HCT116 (cell line): ENCODE measurements around the gene GET3. TPM values are rescaled to one million over a fixed set of nuclear protein-coding genes. Genes with fewer than 3 reads are reported as not detected.

Source experiments
- ATAC-seq: fragments of 200-7000 bp; cut with Tn5 transposase; 2 replicates; pipeline ENCODE4 v1.9.1; 2020; ENCODE audit warnings: mild to moderate bottlenecking, moderate library complexity
- BruUV-seq: library from RNA; stranded (reverse); fragments of 400-500 nt; replicated peaks from 2 replicates; lab custom pipeline; 2021; lab: Mats Ljungman, UMichigan
- CTCF ChIA-PET: fragments of 300-600 bp; sonication (Branson Sonifier 250); formaldehyde crosslinking; loops from one replicate; lab custom pipeline; 2021; ENCODE audit warnings: antibody characterized with exemption; lab: Charles Lee
- POLR2A ChIA-PET: fragments of 300-600, 350-600 bp; sonication (Branson Sonifier 250); formaldehyde crosslinking; loops from one replicate; lab custom pipeline; 2021; ENCODE audit warnings: antibody characterized with exemption; lab: Charles Lee
- RAD21 ChIA-PET, 2 experiments: fragments of 300-600 bp; sonication (Branson Sonifier 250); formaldehyde crosslinking; loops; one replicate each; lab custom pipeline; 2023; ENCODE audit warnings: low total read pairs in 2 of 2; ENCODE audit not compliant: uncharacterized antibody in 2 of 2, unreplicated experiment in 2 of 2, low non-redundant PET in 1 of 2; lab: Charles Lee
- DNase-seq: peaks from one replicate; pipeline ENCODE4 v3.0.0-alpha.2; 2010; ENCODE audit warnings: low read depth, low spot score
- H2AFZ ChIP-seq: fragments of 200-600 bp; shearing (Covaris generic), sonication (generic); 2 replicates; pipeline ENCODE4 v1.6.1; 2017; ENCODE audit warnings: low read depth, mixed run types, mixed read lengths, antibody characterized with exemption, low read length; ENCODE audit not compliant: poor library complexity, severe bottlenecking
- H3K27ac ChIP-seq: 2 replicates; pipeline ENCODE4 v1.5.1; 2012; ENCODE audit warnings: low read depth, low read length
- H3K27me3 ChIP-seq: fragments of 200-600 bp; sonication (generic); 2 replicates; pipeline ENCODE4 v1.6.1; 2016; ENCODE audit warnings: mixed run types, low read length, mixed read lengths; ENCODE audit not compliant: insufficient read depth
- H3K36me3 ChIP-seq, 2 experiments: fragments of 200-500 bp in 1 of 2; fragments of 200-600 bp in 1 of 2; sonication (Bioruptor generic) in 1 of 2; sonication (generic) in 1 of 2; 2 replicates each; pipeline versions ENCODE4 v1.5.1 to v1.6.1; 2014 to 2016; ENCODE audit warnings: low read length in 2 of 2, inconsistent platforms in 1 of 2, mixed read lengths in 1 of 2, mixed run types in 1 of 2; ENCODE audit not compliant: insufficient read depth in 2 of 2, control insufficient read depth in 1 of 2
- H3K4me1 ChIP-seq, 2 experiments: fragments of 200-600 bp in 1 of 2; sonication (generic) in 1 of 2; 2 replicates each; pipeline versions ENCODE4 v1.5.1 to v1.6.1; 2012 to 2017; ENCODE audit warnings: low read length in 2 of 2, inconsistent platforms in 1 of 2, mild to moderate bottlenecking in 1 of 2, mixed read lengths in 1 of 2, mixed run types in 1 of 2, moderate library complexity in 1 of 2; ENCODE audit not compliant: insufficient read depth in 2 of 2, control insufficient read depth in 1 of 2
- H3K4me2 ChIP-seq: fragments of 200-600 bp; sonication (generic); 2 replicates; pipeline ENCODE4 v1.6.1; 2017; ENCODE audit warnings: mixed run types, low read length, mixed read lengths
- H3K4me3 ChIP-seq, 2 experiments: fragments of 200-600 bp in 1 of 2; sonication (generic) in 1 of 2; replicated peaks in 1 of 2; 2 replicates each; pipeline ENCODE4 v1.5.1; 2011 to 2016; ENCODE audit warnings: low read length in 2 of 2, control low read depth in 1 of 2, low read depth in 1 of 2, mild to moderate bottlenecking in 1 of 2, mixed read lengths in 1 of 2, mixed run types in 1 of 2
- H3K79me2 ChIP-seq: fragments of 200-600 bp; sonication (generic); 2 replicates; pipeline ENCODE4 v1.6.1; 2017; ENCODE audit warnings: mild to moderate bottlenecking, mixed run types, low read length, moderate library complexity, mixed read lengths; ENCODE audit not compliant: insufficient read depth
- H3K9ac ChIP-seq: fragments of 200-600 bp; sonication (generic); 2 replicates; pipeline ENCODE4 v1.6.1; 2016; ENCODE audit warnings: low read length, mixed read lengths
- H3K9me2 ChIP-seq: fragments of 200-600 bp; sonication (generic), shearing (Covaris generic); 2 replicates; pipeline ENCODE4 v1.6.1; 2017; ENCODE audit warnings: mixed run types, mild to moderate bottlenecking, moderate library complexity; ENCODE audit not compliant: insufficient read depth
- H3K9me3 ChIP-seq, 2 experiments: fragments of 200-500 bp in 1 of 2; fragments of 200-600 bp in 1 of 2; sonication (Bioruptor generic) in 1 of 2; sonication (generic) in 1 of 2; 2 replicates each; pipeline ENCODE4 v1.6.1; 2014 to 2017; ENCODE audit warnings: low read length in 2 of 2, mixed read lengths in 2 of 2, inconsistent platforms in 1 of 2, low read depth in 1 of 2, mild to moderate bottlenecking in 1 of 2, mixed run types in 1 of 2, moderate library complexity in 1 of 2; ENCODE audit not compliant: control insufficient read depth in 1 of 2, insufficient read depth in 1 of 2
- H4K20me1 ChIP-seq: fragments of 200-600 bp; sonication (generic), shearing (Covaris generic); 2 replicates; pipeline ENCODE4 v1.6.1; 2017; ENCODE audit warnings: mixed run types, mild to moderate bottlenecking, moderate library complexity; ENCODE audit not compliant: insufficient read depth
- ATF3 ChIP-seq: IDR thresholded peaks from 2 replicates; pipeline ENCODE4 v1.6.1; 2012
- CBX3 ChIP-seq: IDR thresholded peaks from 2 replicates; pipeline ENCODE4 v1.6.1; 2012; ENCODE audit warnings: low read depth
- CEBPB ChIP-seq: IDR thresholded peaks from 2 replicates; pipeline ENCODE4 v1.6.1; 2012; ENCODE audit warnings: low read depth
- ELF1 ChIP-seq: IDR thresholded peaks from 2 replicates; pipeline ENCODE4 v1.6.1; 2012; ENCODE audit warnings: low read depth, borderline replicate concordance
- FOSL1 ChIP-seq: IDR thresholded peaks from 2 replicates; pipeline ENCODE4 v1.6.1; 2012; ENCODE audit warnings: low read depth
- JUND ChIP-seq: IDR thresholded peaks from 2 replicates; pipeline ENCODE4 v1.6.1; 2012
- POLR2A ChIP-seq: IDR thresholded peaks from 2 replicates; pipeline ENCODE4 v1.7.0; 2011; ENCODE audit warnings: borderline replicate concordance; ENCODE audit not compliant: insufficient read depth, insufficient read length; ENCODE audit errors: extremely low read depth
- POLR2AphosphoS5 ChIP-seq: IDR thresholded peaks from 2 replicates; pipeline ENCODE4 v1.6.1; 2011; ENCODE audit warnings: mild to moderate bottlenecking, low read depth, low read length, moderate library complexity
- RAD21 ChIP-seq: IDR thresholded peaks from 2 replicates; pipeline ENCODE4 v1.6.1; 2012; ENCODE audit warnings: low read depth, mild to moderate bottlenecking
- REST ChIP-seq: IDR thresholded peaks from 2 replicates; pipeline ENCODE4 v1.6.1; 2012; ENCODE audit warnings: low read depth
- ZBTB33 ChIP-seq: IDR thresholded peaks from 2 replicates; pipeline ENCODE4 v1.6.1; 2011; ENCODE audit warnings: mild to moderate bottlenecking, low read length, moderate library complexity; ENCODE audit not compliant: insufficient replicate concordance; ENCODE audit errors: extremely low read depth
- ZFX ChIP-seq: fragments of 450-650 bp; IDR thresholded peaks from 2 replicates; pipeline ENCODE4 v1.6.1; 2017
- intact Hi-C: fragments of 100-400 bp; cut with micrococcal nuclease; formaldehyde crosslinking; loops from 2 replicates; pipeline ENCODE4 v1.10.0; 2022
- total RNA-seq: library from RNA; stranded (reverse); gene quantifications from one replicate; pipeline ENCODE4 v1.2.1, GENCODE V29; 2021; ENCODE audit not compliant: unreplicated experiment
- TF ChIP-seq, protein P1 (sequence below): IDR thresholded peaks from 2 replicates; pipeline ENCODE4 v1.6.1; 2012

GET3 gene
- total RNA-seq, 1 experiment from 2014 or later: 77.6 TPM

- ATAC-seq (no peak), DNase-seq (no peak)
- H3K36me3 ChIP-seq: peaks cover 0 to 9% of the 10 kb centered on the region in 2 experiments; a peak in 2 of 4 replicates
- intact Hi-C loops: no loop called here
- no peaks in the 10 kb centered on the region for H3K27me3 ChIP-seq
- H3K9me3 ChIP-seq: no peaks in the 10 kb centered on the region
- H3K9me2 ChIP-seq: no peaks in the 10 kb centered on the region
- H2AFZ ChIP-seq: no peak overlapping the region
- RAD21 ChIA-PET: no interaction called here
- no TSS peak for BruUV-seq
- no peak overlapping the region for H3K9ac ChIP-seq
- no peak overlapping the region for H3K27ac ChIP-seq
- TF ChIP-seq POLR2AphosphoS5: no peak
- TF ChIP-seq RAD21: no peak
- no peak for TF ChIP-seq ATF3
- TF ChIP-seq ZBTB33: no peak
- no peak for TF ChIP-seq REST
- no peak for TF ChIP-seq POLR2A
- TF ChIP-seq CEBPB: no peak
- TF ChIP-seq, protein P1, sequence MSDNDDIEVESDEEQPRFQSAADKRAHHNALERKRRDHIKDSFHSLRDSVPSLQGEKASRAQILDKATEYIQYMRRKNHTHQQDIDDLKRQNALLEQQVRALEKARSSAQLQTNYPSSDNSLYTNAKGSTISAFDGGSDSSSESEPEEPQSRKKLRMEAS: no peak
- TF ChIP-seq ZFX: no peak
- no peak for TF ChIP-seq ELF1
- TF ChIP-seq JUND: no peak
- no peak for TF ChIP-seq CBX3
- no peak for TF ChIP-seq FOSL1
- TF ChIP-seq, all 23 proteins: peak for 0
- Histone ChIP-seq H3K4me3 (no peak overlapping the region), H3K4me1 (peaks cover 26 to 45% of the 10 kb centered on the region in 2 experiments), H4K20me1 (no peaks in the 10 kb centered on the region), H3K79me2 (peaks cover 6% of the 10 kb centered on the region; the same call in 1 of the 2 replicates), H3K4me2 (no peak overlapping the region)
- POLR2A ChIA-PET: interaction anchor here (8.8 kb wide), 1 partner anchor 21 kb away, joined by 172 read pairs; the partner anchor contains the start of gene JUNB
- CTCF ChIA-PET: interaction anchor here (0.8 to 0.9 kb wide), 2 partner anchors 12 to 14 kb away, joined by 3 to 5 read pairs; no protein-coding TSS in a partner anchor
Observed at GRCh38 chr19:12772323-12772722, 35.0 kb downstream of the GET3 start.
